OCI-LY3 (cell line): ENCODE data around the gene SEC31B.

Source experiments
- H2AFZ ChIP-seq: fragments of 200-600, 300-600 bp; shearing (Covaris generic); 2 replicates; pipeline ENCODE4 v1.6.0; 2014; ENCODE audit warnings: antibody characterized with exemption, low read depth, low read length
- H3K27ac ChIP-seq: fragments of 200-600, 300-600 bp; sonication (generic); 2 replicates; pipeline ENCODE4 v1.5.1; 2014; ENCODE audit warnings: mild to moderate bottlenecking, low read length, moderate library complexity, mixed read lengths
- H3K27me3 ChIP-seq: fragments of 200-600, 300-600 bp; sonication (generic); 2 replicates; pipeline ENCODE4 v1.6.1; 2014; ENCODE audit warnings: low read depth, low read length, mixed read lengths
- H3K36me3 ChIP-seq: fragments of 200-600, 300-600 bp; sonication (generic); replicated peaks from 2 replicates; pipeline ENCODE3; 2014; ENCODE audit warnings: low read depth, low read length, mixed read lengths
- H3K4me1 ChIP-seq: fragments of 300-600, 200-600 bp; sonication (generic); 2 replicates; pipeline ENCODE4 v1.6.1; 2014; ENCODE audit warnings: low read length, mixed read lengths
- H3K4me2 ChIP-seq: fragments of 200-600, 300-600 bp; sonication (generic); 2 replicates; pipeline ENCODE4 v1.6.1; 2014; ENCODE audit warnings: low read length, mixed read lengths
- H3K4me3 ChIP-seq: fragments of 300-600, 200-600 bp; sonication (generic); 2 replicates; pipeline ENCODE4 v1.5.1; 2014; ENCODE audit warnings: antibody characterized with exemption, mild to moderate bottlenecking, low read length, moderate library complexity
- H3K79me2 ChIP-seq: fragments of 300-600, 200-600 bp; shearing (Covaris generic); 2 replicates; pipeline ENCODE4 v1.6.1; 2014; ENCODE audit warnings: mild to moderate bottlenecking, low read length, mixed read lengths
- H3K9ac ChIP-seq: fragments of 300-600, 200-600 bp; shearing (Covaris generic); 2 replicates; pipeline ENCODE4 v1.6.0; 2014; ENCODE audit warnings: mild to moderate bottlenecking, low read length, moderate library complexity
- H3K9me3 ChIP-seq: fragments of 200-600, 300-600 bp; shearing (Covaris generic); 2 replicates; pipeline ENCODE4 v1.6.1; 2014; ENCODE audit warnings: low read length, mixed read lengths; ENCODE audit not compliant: insufficient read depth
- H4K20me1 ChIP-seq: fragments of 200-600, 300-600 bp; sonication (generic); 2 replicates; pipeline ENCODE4 v1.6.1; 2016; ENCODE audit warnings: low read length, mixed read lengths; ENCODE audit not compliant: insufficient read depth
- EZH2phosphoT487 ChIP-seq: fragments of 200-600 bp; shearing (Covaris generic); IDR thresholded peaks from 2 replicates; pipeline ENCODE4 v1.6.1; 2018; ENCODE audit warnings: antibody characterized with exemption, mixed run types, low read depth
- TF ChIP-seq, protein P1 (sequence below): fragments of 200-600, 300-600 bp; sonication (generic); IDR thresholded peaks from 2 replicates; pipeline ENCODE4 v1.5.1; 2014; ENCODE audit warnings: antibody characterized with exemption, low read length, low read depth

Gene SEC31B

DNA sequence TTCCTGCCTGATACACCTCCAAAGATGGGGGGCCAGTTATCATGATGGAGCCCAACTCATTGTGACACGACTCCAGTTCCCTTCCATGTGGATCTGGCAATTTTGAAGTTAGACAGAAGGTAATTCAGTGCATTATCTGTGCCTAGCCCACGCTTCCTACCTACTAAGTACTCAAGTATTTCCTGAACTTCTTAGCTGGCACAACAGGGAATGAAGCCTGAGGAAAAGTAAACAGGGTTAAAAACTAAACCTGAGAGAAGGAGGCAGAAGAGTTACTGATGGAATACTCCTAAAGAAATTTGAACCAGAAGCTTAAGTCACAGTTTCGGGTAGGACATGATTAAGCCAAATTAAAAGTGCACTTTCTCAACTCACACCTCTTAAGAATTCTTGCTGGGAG lies 1.1 kb upstream of the SEC31B start:
- Histone ChIP-seq H3K27me3 (no peaks in the 10 kb centered on the region), H3K4me1 (no peaks in the 10 kb centered on the region), H4K20me1 (no peaks in the 10 kb centered on the region), H3K4me2 (no peak overlapping the region), H3K27ac (no peak overlapping the region), H2AFZ (no peak overlapping the region), H3K9ac (no peak overlapping the region), H3K79me2 (no peaks in the 10 kb centered on the region), H3K36me3 (peaks cover 1% of the 10 kb centered on the region), H3K9me3 (no peaks in the 10 kb centered on the region), H3K4me3 (no peak overlapping the region)
- TF ChIP-seq EZH2phosphoT487 = no peak
- TF ChIP-seq, protein P1, sequence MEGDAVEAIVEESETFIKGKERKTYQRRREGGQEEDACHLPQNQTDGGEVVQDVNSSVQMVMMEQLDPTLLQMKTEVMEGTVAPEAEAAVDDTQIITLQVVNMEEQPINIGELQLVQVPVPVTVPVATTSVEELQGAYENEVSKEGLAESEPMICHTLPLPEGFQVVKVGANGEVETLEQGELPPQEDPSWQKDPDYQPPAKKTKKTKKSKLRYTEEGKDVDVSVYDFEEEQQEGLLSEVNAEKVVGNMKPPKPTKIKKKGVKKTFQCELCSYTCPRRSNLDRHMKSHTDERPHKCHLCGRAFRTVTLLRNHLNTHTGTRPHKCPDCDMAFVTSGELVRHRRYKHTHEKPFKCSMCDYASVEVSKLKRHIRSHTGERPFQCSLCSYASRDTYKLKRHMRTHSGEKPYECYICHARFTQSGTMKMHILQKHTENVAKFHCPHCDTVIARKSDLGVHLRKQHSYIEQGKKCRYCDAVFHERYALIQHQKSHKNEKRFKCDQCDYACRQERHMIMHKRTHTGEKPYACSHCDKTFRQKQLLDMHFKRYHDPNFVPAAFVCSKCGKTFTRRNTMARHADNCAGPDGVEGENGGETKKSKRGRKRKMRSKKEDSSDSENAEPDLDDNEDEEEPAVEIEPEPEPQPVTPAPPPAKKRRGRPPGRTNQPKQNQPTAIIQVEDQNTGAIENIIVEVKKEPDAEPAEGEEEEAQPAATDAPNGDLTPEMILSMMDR = no peak

- H3K9ac ChIP-seq = no peak overlapping the region
- H3K27me3 ChIP-seq = no peaks in the 10 kb centered on the region
- no peak for TF ChIP-seq EZH2phosphoT487
- TF ChIP-seq, protein P1 = peak; percentile 59
- no peaks in the 10 kb centered on the region for H4K20me1 ChIP-seq
- no peak overlapping the region for H3K4me2 ChIP-seq
- H3K4me1 ChIP-seq = no peaks in the 10 kb centered on the region
- no peaks in the 10 kb centered on the region for H3K36me3 ChIP-seq
- H3K4me3 ChIP-seq = no peak overlapping the region
- H3K27ac ChIP-seq = no peak overlapping the region
- H3K79me2 ChIP-seq = no peaks in the 10 kb centered on the region
- no peaks in the 10 kb centered on the region for H3K9me3 ChIP-seq
- no peak overlapping the region for H2AFZ ChIP-seq
These were observed 860 bp downstream of the SEC31B start for GRCh38 chr10:100518761-100519241.

- no peaks in the 10 kb centered on the region for H4K20me1 ChIP-seq
- no peaks in the 10 kb centered on the region for H3K36me3 ChIP-seq
- H3K27ac ChIP-seq = no peak overlapping the region
- no peaks in the 10 kb centered on the region for H3K79me2 ChIP-seq
- no peaks in the 10 kb centered on the region for H3K4me1 ChIP-seq
- no peak overlapping the region for H3K4me3 ChIP-seq
- H2AFZ ChIP-seq = no peak overlapping the region
- H3K9me3 ChIP-seq = no peaks in the 10 kb centered on the region
- no peak overlapping the region for H3K4me2 ChIP-seq
- H3K9ac ChIP-seq = no peak overlapping the region
- H3K27me3 ChIP-seq = no peaks in the 10 kb centered on the region
- TF ChIP-seq, protein P1 = peak; percentile 16; the same call in 1 of the 2 replicates
- no peak for TF ChIP-seq EZH2phosphoT487
These were observed 2.8 kb downstream of the SEC31B start for GRCh38 chr10:100516847-100517246.

GRCh38 chr10:100515612-100516011 lies 4.0 kb downstream of the SEC31B start:
- Histone ChIP-seq H3K4me1 (no peaks in the 10 kb centered on the region), H3K4me2 (no peak overlapping the region), H3K27ac (no peak overlapping the region), H2AFZ (no peak overlapping the region), H3K27me3 (no peaks in the 10 kb centered on the region), H3K9ac (no peak overlapping the region), H3K36me3 (no peaks in the 10 kb centered on the region), H3K9me3 (no peaks in the 10 kb centered on the region), H3K4me3 (no peak overlapping the region), H3K79me2 (no peaks in the 10 kb centered on the region), H4K20me1 (no peaks in the 10 kb centered on the region)
- no peak for TF ChIP-seq EZH2phosphoT487
- TF ChIP-seq, protein P1 = no peak
